ENCODE measurements around the gene FCER2.

FCER2 gene

DNA sequence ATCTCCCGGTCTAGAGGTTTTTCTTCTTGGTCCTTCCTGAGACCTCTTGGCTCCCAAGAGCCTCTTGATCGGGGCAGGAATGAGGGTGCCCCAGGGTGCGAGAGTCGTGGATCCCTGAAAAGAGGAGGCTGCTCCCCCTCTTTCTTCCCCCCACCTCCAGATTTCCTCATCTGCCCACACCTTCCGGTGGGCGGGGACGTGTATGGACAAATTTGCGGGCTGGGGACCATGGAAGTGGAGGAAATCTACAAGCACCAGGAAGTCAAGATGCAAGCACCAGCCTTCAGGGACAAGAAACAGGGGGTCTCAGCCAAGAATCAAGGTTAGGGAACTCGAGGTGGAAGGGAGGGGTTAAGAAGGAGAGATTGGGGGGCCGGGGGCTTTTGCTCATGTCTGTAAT is 25.1 kb downstream of the FCER2 start, which contains the start of gene MCEMP1:
MCEMP1 (plus strand) TSS at position 237 of the 400 bp plus-strand sequence; CDS start at position 268, 31 bp downstream.
- DNase-seq (ENCODE audit: low spot score): no peak

DNA sequence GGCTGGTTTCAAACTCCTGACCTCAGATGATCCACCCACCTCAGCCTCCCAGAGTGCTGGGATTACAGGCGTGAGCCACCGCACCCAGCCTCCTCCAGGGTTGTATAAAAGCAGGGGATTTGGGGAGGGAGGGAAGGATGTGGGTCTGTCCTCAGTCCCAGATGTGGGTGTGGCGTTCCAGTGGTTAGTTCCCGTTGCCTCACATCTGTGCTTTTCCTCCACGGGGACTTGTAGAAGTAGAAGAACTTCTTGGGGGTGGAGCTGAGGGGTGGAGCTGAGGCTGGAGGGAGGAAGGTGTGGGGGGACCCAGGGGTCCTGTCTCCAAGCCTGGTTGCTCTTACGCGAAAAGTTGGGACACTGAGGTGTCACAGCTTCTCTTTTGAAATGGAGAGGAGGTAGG is 25.6 kb downstream of the FCER2 start:
- DNase-seq (ENCODE audit: low spot score): no peak

DNA sequence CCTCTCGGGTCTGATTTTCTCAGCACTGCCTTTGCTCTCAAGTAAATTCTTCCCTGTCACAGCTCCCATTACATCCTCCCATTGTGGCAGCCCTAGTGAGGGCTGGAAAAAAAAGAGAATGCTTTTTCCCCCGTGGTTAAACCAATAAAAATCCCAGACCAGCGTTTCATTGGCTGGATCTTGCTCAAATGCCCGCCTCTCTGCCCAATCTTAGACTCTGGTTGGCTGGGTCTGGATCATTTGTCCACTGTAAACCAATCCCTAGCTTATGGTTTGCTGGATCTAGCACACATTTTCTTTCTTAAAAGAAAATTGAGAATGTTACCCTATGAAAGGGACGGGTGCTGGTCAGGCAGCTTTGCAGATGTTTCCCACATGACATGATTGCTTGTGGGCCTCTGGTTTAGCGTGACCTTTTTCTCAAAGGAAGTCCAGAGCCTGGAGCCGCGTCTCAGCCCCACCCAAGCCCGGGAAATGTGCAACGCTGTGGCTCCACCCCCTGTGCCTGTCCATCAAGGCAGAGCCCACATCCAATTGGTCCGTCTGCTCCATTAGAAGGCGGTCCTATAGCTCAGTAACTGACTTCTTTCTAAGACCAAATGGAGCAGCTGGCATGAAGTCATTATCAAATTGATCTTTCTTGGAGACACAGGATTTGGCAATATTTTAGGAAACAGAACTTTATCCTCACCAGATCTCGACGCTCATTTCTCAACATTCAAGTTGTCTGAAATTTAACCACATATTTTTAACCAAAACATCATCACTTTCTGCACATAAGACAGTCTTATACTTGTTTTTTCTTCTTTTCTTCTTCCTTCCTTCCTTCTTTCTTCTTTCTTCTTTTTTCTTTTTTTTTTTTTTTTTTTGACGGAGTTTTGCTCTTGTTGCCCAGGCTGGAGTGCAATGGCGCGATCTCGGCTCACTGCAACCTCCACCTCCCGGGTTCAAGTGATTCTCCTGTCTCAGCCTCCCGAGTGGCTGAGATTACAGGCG is 27.6 kb downstream of the FCER2 start:
- DNase-seq (ENCODE audit: low spot score): peak; percentile 82

DNA sequence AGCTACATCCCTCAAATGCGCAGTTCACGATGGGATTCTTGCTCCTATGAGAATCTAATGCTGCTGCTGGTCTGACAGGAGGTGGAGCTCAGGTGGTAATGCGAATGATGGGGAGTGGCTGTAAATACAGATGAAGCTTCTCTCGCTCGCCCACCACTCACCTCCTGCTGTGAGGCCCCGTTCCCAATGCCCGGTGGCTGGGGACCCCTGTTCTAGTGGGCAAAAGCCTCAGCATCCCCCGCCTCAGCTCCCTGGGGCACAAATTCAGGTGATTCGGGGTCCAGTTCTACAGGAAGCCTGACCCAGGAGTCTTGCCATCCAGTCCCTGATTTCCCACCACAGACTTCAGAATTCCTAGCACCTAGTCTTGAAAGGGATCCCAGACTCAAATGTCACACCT is 29.4 kb downstream of the FCER2 start:
- no peak for DNase-seq (ENCODE audit: low spot score)

DNA sequence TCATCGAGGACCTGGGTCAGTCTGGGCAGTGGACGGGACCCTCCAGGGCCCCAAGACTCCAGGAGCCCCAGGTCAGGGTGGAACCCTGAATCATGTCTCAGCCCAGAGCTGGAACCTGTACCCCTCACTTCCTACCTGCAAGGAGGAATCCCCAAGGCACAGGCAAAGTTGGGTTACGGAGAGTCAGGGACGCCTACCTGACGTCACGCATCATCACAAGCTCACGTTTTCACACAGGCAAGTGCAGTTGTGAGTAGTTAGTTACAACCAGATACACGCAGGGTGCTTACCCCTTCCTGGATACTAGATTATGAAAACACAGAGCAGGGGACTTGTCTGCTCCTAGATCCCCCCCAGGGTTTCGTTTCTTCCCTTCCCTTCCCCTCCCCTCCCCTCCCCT is 31.1 kb downstream of the FCER2 start:
- DNase-seq (ENCODE audit: low spot score): no peak

DNA sequence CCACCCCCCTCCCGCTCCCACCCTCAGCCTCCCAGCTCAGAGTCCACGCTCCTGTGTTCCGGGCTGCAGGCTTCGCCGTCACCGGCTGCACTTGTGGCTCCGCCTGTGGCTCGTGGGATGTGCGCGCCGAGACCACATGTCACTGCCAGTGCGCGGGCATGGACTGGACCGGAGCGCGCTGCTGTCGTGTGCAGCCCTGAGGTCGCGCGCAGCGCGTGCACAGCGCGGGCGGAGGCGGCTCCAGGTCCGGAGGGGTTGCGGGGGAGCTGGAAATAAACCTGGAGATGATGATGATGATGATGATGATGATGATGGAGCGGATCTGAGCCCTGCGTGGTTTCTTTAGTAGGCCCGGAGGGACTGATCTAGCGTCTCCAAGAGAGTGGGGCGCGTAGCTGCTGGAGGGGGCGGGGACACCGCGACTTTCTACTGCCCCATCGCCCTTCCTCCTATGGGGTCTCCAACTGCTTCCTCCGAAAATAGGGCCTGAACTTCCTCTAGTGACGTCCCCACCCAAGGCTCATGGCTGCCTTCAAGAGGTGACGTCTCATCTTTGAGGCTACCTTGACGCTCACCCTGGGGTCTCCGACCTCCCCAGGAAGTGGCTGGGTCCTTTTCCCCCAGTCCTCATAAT is 31.7 kb downstream of the FCER2 start:
- no peak for DNase-seq (ENCODE audit: low spot score)

DNA sequence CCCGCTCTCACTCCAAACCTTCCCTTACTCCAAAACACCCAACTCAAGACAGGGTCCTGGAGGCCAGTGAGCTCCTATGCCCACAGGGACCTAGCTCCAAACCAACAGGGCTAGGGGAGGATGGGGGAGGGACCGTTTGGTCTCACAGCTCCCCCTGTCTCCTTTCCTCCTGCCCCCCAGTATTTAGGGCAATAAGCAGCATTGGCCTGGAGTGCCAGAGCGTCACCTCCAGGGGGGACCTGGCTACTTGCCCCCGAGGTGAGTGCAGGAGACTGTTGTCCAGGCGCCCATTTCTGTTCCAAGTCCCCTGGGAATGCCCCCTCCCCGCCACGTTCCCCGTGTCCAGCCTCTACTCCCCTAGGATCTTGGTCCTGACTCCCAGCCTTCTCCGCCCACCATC is 32.3 kb downstream of the FCER2 start:
- no peak for DNase-seq (ENCODE audit: low spot score)

DNA sequence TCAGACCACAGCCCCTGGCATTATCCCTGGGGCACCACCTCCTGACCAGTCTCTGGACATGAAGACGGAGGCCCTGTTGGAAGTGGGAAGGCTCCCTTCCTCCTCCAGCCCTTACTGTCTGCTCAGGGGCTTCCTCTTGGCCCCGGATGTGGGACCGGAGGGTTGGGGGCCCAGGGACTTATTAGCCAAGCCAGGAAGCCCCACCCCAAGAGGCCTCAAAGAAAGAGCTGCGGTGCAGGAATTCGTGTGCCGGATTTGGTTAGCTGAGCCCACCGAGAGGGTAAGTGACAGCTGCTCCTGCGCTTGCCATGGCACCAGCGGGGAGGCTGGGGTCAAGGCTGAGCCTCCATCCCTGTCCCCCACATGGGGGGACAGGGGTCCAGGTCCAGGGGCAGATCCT is 33.1 kb downstream of the FCER2 start, which contains the start of gene RETN:
RETN (plus strand) TSS at position 208 of the 400 bp plus-strand sequence. CDS start 278 bp downstream, outside the sequence.
- DNase-seq (ENCODE audit: low spot score): no peak

DNA sequence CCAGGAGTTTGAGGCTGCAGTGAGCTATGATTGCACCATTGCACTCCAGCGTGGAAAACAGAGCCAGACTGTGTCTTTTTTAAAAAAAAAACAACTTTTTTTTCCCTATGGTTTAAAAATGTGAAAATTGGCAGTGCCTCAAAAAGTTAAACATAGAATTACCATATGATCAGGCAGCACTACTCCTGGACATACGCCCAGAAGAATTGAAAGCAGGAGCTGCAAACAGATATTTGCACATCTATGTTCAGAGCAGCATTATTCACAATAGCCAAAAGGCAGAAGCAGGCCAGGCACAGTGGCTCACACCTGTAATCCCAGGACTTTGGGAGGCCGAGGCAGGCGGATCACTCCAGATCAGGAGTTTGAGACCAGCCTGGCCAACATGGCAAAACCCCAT is 36.9 kb downstream of the FCER2 start:
- no peak for DNase-seq (ENCODE audit: low spot score)

DNA sequence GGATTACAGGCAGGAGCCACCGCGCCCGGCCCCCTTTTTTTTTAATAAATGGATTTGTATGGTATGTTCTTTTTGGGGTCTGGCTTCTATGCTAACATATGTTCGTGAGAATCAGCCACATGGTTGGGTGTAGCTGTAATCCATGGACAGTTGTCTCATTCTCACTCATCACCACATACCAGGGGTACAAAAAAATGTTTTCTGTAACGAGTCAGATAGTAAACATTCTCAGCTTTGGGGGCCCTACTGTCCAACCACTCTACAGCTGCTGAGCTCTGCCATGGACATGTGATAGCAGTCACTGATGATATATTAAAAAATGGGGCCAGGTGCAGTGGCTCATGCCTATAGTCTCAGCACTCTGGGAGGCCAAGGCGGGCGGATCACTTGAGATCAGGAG is 38.2 kb downstream of the FCER2 start:
- DNase-seq (ENCODE audit: low spot score): no peak

DNA sequence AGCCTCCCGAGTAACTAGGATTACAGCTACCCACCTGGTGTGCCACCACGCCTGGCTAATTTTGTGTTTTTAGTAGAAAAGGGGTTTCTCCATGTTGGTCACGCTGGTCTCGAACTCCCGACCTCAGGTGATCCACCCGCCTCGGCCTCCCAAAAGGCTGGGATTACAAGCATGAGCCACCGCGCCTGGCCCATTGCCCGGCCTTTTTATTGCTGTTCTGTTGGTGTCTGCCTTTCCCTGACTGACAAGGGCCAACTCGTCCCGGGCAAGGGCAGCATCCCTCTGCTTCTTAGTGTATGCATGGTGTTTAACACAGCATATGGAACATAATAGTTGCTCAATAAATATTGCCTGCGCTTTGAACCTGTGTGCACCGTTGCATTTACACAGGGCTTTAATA is 39.3 kb downstream of the FCER2 start:
- no peak for DNase-seq (ENCODE audit: low spot score)

DNA sequence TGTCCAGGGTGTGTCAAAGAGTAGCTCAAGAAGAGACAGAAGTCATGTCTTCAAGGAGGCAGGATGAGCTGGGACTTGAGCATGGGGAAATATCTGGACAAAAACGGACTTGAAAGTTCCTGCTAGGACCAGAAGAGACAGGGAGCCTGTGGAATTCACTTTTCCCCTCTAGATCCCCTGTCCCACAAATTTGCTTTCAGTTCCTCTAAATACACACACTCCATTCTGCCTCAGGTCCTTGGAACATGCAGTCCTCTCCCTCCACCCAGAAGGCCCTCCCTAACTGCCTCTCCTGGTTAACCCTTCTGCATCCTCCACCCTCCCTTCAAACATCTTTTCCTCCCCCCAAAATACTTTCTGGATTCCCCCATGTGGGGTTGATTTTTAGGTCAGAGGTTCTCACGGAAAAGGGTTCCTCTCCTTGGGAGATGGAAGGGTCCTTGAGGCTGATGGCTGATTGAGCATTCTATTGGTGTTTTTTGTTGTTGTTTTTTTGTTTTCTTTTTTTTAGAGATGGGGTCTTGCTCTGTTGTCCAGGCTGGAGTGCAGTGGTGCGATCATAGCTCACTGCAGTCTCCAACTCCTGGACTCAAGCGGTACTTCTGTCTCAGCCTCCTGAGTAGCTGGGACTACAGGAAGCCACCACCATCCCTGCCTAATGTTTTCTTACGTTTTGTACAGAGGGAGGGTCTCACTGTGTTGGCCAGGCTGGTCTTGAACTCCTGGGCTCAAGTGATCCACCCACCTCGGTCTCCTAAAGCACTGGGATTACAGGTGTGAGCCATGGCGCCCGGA is 40.0 kb downstream of the FCER2 start:
- no peak for DNase-seq (ENCODE audit: low spot score)

DNA sequence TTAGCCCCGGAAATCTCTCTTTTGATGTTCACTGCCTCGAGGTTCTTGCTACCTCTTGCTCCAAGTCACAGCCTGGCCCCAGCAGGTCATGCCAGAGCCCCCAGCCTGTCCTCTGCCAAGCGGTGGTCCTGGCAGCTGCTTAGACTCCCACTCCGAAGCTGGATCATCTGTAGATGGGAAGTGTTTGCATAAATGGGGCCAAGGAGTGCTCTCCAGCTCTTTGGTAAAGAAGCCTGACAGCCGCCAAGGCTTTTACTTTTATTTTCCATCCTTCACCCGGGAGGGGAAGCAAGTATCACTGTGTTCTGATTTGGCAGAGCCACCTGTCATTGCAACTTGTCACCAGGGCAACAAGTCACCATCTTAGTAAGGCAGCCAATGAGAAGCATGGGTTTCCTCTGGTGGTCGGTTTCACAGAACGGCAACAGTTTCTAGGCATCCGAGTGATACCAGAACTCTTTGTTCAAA is 43.7 kb downstream of the FCER2 start:
- DNase-seq (ENCODE audit: low spot score): peak; percentile 93

DNA sequence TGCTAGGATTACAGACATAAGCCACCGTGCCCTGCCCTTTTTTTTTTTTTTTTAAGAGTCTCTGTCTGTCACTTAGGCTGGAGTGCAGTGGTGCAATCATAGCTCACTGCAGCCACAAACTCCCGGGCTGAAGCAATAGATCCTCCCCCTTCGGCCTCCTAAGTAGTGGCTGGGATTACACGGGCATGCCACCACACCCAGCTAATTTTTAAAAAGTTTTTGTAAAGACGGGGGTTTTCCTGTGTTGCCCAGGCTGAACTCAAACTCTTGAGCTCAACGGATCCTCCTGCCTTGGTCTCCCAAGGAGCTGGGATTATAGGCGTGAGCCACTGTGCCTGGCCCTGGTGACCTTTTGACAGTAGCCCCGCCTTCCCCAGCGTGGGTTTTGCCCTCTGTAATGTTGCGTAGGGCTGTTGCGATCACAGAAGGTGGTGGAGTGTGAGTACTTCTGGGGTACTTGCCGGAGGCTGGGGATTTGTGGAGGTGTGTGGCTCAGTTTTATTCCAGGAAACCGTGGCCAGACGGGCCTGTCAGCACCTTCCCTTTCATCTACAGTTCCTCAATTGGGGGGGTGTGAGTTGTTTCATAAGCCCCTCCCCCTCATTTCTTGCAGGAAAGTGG is 44.7 kb downstream of the FCER2 start:
- no peak for DNase-seq (ENCODE audit: low spot score)

DNA sequence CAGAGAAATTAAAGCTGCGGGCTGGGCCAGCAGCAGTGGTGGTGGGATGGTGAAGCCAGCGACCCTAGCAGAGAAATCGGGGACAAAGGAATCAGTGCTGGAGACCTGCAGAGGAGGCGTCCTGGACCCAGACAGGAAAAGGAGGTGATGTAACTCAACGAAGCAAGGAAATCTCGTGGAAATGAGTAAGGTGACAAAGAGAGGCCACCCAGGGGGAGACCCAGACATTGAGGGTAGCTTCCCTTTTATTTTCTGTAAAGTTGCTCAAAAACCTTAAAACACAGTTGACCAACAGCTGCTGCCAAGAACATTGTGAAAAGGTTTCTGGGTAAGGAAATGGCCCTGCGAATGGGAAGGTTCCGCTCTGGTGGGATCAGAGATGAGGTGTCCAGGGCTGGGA is 46.4 kb downstream of the FCER2 start:
- no peak for DNase-seq (ENCODE audit: low spot score)

DNA sequence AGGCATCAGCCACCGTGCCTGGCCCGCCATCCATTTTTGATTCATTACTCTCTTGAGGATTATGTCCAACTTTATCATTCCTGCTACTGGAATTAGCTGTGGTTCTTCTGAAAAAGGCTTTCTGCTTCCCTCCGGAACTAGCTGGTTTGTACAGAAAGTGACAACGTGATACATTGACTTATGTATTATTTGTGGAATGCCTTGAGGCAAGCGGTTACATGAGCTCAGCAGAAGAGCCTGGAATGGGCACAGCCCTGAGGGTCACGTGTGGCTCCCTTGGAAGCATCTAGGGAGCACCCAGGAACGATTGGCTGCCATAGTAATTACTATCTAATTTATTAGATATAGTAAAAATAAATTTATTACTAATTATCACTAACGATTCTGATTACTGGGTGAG is 47.5 kb downstream of the FCER2 start:
- DNase-seq (ENCODE audit: low spot score): no peak

DNA sequence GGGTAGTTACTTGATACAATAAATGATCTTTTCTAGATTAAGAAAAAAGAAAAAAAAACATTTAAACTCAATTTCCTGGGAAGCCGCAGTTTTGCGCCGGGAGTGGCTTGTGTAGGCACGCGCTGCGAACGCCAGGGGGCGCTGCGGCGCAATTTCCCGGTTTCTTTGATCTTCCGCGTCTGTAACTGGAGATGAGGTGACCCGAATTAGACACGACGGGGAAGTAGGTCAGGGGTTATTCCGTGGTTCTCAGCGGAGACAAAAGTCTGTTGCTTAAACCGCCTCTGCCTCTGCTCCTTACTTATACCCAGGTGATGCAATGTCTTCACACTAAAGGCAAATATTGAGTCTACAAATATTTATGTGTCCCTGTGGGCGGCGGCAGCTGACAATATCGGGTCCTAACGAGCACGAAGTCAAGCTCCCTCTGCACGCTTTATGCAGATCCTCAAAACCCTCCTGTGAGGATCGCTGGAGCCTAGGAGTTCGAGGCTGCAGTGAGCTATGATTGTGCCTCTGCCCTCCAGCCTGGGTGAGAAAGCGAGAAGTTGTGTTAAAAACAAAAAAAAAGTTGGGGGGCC is 49.8 kb downstream of the FCER2 start:
- peak; percentile 81 for DNase-seq (ENCODE audit: low spot score)

DNA sequence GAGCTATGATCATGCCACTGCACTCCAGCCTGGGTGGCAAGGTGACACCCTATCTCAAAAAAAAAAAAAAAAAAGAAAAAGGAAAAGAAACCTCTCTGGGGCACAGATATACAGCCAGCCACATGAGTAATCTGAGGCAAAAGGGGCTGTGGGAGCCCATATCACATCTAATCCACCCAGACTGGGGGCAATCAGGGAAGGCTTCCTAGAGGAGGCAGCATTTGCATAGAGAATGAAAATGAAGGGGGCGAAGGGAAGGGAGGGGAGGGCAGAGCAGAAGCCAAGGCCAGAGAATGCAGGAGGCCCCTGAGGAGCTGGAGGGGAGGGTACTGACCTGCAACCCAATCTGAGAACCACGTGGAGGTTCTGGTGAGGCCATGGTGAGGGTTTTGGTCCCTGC is 51.8 kb downstream of the FCER2 start:
- no peak for DNase-seq (ENCODE audit: low spot score)

DNA sequence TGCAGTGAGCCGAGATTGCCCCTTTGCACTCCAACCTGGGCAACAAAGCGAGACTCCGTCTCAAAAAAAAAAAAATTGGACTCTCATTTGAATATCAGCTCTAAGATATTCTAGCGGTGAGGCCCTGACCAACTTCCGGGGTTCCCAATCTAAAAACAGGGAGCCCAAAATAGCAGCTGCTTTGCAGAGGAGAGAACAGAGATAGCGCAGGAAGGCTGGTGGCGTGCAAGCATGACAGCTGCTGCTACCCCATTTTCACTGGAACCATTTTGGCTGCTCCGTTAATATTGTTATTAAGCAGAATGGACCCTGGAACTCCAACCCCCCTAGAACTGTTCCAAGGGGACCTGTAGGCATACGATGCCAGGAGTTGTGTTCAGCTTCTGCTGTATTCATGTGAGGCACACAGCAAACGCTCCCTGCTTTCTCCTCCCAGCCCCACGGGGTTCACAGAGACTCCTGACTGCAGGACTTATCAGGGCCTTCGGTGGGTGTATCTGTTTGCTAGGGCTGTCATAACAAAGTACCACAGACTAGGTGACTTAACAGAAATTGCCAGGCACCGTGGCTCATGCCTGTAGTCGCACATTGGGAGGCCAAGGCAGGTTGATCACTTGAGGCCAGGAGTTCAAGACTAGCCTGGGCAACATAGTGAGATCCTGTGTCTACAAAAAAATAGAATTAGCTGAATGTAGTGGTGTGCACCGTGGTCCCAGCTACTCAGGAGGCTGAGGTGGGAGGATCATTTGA is 53.5 kb downstream of the FCER2 start:
- DNase-seq (ENCODE audit: low spot score): no peak

DNA sequence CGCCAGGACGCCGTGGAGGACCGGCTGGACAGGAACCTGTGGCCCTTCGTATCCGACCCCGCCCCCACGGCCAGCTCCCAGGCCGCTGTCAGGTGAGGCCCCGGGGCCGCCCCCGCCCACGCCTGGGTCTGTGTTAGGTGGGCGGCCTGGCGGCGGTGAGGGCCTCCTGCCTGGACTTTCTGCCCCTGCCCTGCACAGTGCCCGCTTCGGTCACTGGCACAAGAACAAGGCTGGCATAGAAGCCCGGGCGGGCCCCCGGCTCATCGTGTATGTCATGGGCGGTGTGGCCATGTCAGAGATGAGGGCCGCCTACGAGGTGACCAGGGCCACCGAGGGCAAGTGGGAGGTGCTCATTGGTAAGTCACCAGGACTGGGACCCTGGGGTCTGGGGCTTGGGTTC is 54.8 kb downstream of the FCER2 start:
- DNase-seq (ENCODE audit: low spot score): no peak

DNA sequence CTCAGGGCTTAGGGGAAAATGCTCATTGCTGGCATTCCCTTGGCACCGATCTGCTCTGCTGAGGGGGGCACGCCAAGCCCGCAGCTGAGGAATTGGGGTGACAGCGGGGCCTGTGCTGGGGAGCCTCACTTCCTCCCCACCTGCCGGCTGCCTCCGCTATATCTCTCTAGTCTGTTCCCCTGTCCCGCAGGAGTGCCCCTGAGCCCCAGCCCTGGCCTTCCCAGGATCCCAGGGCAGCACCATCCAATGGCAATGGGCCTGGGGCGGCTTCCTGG is 55.6 kb downstream of the FCER2 start:
- DNase-seq (ENCODE audit: low spot score): no peak
